Measurements from ENCODE around the gene SLC35F1.
"Not testable (repeated sequence)": the region's sequence is repeated elsewhere in the genome, so short reads cannot be mapped to it uniquely, and the experiment has no call there.

The SLC35F1 gene

DNA sequence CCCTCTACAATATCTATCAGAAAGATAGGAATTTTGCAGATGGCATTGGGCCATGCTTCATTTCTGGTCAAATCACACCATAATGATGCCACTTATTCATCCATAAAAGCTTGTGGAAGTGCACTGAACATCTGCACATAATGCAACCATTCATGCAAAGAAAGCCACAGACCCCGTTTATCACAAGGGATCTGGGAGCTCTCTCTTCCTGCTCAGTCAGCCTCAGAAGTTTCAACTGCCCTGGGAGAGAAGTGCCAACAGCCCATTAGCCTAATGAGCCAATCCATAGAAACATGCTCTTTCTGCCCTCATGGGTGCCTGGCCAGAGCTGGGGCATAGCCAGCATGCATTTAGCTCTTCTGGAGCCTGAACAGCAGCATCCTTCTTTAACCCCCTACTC lies 85.8 kb downstream of the SLC35F1 start:
- DNase-seq (ENCODE audit: low spot score), result peak; percentile 87

DNA sequence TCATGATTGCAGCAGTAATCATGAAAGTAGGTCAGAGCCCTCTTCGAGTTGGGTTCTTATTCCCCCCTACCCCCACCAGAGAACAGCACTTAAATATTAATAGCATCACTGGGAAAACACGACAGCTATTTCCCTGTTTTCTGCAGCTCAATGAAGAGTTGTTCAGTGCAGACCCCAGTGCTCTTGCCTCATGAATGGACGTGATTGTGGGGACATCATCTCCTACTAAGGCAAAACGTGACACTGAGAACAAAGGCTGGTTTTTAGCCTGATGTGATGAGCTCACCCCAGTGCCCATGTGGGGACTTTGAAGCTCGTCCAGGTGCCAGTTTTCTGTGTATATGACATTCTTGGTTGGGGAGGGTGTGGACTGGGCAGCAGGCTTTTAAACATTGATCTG lies 105.9 kb downstream of the SLC35F1 start:
- DNase-seq (ENCODE audit: low spot score), result peak; percentile 85

DNA sequence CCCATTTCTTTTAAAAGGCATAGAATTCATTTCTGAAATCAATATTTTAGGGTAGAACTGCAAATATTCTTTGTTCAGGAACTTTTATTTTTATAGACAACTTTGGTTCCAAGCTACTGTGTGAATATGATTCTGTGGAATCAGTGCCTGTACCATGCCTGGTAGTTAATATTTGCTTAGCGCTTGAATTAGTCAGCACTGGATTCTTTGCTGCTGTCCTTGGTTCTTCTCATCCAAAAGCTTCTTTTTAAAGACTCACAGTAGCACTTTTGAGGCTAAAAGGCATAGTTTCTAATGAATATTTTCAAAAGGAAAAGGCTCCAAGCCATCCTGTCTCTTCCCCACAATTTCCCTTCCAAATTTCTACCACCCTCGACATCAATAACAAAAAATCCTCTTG lies 109.5 kb downstream of the SLC35F1 start:
- DNase-seq (ENCODE audit: low spot score), result no peak

DNA sequence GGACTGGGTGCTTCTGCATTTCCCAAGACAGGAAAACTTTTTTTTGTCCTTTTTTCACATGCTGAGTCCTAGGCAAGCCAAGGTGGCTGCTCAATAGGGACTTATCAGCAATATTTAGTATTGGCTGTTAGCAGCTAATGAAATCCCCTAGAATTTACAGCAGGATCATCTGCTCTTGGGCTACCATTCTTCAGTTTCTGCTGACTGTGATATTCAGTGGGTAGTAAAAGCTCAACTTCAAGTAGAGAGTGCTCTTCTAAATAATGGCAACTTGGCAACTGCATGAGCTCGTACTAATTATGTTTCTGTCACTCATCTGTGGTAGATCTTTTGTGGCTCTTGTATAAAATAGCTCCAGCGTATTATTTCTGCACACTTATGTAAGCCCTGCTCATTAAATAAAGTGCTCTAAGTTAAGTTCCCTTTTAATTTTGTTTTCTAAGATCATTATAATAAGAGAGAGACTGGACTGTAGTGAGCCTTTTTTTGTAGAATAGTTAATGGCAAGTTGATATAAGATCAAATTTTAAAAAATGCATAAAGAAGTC lies 110.3 kb downstream of the SLC35F1 start:
- DNase-seq (ENCODE audit: low spot score), result no peak

DNA sequence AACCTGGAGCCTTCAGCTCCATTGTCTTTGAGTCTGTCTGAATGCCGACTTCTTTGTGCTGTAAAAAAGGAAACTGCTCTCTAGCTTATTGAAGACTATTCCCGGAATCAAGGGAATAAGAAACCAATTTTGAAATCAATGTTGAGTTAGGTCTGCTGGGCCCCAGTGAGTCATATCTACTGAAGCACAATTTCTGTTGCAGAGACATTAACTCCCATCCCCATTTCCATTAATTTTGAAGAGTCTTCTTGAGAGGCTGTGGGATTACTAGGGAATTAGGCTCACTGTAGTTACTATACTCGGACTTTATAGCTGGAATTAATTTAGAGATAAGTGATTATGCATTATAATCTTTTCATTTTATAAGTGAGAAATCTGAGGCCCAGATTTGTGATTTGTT lies 116.7 kb downstream of the SLC35F1 start:
- no peak for DNase-seq (ENCODE audit: low spot score)

DNA sequence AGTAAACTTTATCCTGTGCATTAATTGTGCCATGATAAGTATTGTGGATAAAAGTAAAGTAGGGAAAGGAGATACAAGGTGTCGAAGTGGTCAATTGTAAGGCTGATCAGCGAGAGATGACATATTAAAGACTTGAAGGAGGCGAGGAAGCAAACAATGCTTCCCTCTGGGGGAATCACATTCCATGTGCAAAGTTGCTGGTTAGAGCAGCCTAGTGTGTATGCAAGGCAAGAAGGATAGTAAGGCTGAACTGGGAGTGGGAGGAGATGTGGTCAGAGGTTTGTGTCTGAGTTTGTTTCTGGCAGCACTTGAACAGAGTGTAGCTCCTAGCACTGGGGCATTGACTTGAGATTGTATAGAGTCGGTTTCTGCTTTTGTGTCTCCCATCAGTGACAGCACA lies 122.9 kb downstream of the SLC35F1 start:
- no peak for DNase-seq (ENCODE audit: low spot score)

DNA sequence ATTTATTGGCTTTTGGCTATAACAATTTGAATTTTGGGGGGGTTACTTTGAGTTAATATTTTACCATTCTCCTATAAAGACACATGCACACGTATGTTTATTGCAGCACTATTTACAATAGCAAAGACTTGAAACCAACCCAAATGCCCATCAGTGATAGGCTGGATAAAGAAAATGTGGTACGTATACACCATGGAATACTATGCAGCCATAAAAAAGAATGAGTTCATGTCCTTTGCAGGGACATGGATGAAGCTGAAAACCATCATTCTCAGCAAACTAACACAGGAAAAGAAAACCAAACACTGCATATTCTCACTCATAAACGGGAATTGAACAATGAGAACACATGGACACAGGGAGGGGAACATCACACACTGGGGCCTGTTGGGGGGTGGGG lies 130.4 kb downstream of the SLC35F1 start:
- not testable (repeated sequence) for DNase-seq (ENCODE audit: low spot score)

DNA sequence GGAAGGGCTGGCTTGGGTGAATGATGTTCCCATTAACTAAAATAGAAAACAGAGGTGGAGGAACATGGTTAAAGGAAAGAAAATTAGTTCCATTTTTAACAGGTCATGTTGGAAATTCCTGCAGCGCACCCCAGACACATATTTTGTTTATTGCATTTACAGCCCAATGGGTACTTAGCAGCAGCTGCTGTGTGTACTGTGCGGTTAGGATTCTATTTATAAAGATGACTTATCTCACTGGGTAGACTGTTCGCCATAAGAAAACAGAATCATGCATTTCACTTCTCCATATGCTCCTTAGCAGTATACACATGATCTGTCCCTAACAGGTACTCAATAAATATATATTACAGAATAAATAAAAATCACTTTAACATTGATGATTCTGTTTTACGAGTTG lies 135.8 kb downstream of the SLC35F1 start:
- no peak for DNase-seq (ENCODE audit: low spot score)

DNA sequence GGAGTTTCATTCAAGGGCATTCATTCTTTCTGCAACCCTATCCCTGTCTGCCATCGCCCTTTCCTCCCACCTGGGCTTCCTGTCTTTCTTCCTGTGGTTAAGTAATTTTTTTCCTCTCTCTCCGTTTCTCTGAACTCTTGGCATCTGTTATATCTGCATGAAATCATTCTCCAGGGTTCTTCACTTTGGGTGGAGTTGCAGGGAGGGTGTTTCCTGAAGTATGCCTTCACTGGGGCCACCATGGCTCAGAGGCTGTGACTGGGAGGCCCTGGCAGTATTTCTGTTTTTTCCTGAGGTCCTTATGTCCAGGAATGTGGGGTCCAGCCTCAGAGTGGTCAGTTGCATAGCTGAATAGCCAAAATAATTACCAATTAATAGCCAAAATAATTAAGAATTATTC lies 137.2 kb downstream of the SLC35F1 start:
- no peak for DNase-seq (ENCODE audit: low spot score)

DNA sequence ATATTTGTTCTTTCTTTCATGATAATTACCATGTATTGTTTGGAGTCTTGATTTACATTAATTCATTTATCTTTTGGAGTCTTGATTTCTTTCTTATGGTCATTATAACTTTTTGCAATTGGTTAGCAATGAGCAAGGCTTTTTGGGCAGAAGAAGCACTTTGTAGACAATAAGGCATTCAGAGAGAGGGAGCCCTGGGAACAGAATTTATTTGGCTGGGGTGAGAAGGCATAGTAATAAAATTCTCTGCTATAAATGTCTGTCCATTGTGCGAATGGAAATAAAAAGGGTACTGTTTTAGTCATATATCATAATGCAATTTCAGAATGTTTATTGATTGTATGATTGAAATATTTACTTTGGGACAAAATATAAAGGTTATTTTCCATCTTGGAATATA lies 147.0 kb downstream of the SLC35F1 start:
- DNase-seq (ENCODE audit: low spot score), result no peak

DNA sequence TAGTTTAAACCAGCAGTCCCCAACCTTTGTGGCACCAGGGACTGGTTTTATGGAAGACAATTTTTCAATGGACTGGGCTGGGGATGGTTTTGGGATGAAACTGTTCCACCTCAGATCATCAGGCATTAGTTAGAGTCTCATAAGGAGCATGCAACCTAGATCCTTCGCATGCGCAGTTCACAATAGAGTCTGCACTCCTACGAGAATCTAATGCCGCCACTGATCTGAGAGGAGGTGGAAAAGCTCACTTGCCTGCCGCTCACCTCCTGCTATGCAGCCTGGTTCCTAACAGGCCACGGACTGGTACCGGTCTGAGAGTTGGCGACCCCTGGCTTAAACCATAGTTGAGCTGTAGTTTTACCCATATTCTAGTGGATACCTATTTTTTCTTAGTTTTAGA lies 154.6 kb downstream of the SLC35F1 start:
- no peak for DNase-seq (ENCODE audit: low spot score)

DNA sequence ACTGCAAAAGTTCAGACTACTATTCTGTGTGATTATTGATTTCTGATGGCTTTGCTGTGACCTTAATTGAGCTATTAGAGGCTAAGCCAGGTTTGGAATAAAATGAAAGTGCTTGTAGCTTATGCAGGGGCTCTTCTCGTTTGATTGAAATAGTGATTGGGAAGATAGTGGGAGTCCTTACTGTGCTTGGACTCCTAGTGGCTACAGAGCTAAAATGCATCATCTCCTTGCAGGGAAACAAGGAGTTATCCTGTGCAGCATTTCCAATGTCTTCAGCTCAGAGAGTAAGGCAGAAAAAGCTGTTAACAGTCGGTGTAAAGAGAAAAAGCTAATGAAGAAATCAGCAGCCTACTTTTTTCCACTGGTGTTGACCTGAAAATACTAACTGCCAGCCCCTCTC lies 173.5 kb downstream of the SLC35F1 start:
- DNase-seq (ENCODE audit: low spot score), result no peak

DNA sequence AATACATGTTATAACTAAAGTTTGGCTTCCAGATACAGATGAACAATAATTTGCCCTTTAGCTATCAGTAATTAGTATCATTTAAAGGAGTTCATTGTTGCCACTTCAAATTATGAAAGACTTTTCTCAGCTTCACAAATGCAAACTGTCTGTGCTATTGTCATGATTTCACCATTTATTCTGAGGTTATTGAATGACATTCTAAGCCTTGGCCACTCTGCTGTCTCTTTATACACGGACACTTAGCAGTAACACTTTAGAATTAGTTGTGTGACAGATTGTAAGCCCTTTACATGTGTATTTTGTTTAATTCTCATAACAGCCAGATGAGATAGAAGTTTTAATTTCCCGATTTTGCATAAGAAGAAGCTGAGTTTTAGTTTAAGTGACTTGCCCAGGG lies 176.6 kb downstream of the SLC35F1 start:
- DNase-seq (ENCODE audit: low spot score), result no peak

DNA sequence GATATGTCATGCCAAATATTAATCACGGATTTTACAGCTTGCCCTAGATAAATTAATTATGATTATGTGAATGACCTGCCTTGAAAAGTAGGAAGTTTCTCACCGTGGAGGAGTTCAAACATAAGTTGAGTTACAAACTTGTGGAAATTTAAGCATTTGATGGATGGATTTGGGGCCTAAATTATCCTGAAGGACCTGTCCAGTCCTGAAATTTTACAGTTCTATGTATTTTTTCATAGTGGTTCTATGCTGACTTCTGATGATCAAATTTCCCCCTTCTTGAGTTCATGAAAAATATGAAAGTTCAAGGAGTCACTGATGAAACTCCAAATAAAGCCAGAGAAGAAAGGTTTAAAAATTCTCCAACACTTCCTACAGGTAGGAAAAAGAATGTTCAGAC lies 178.6 kb downstream of the SLC35F1 start:
- DNase-seq (ENCODE audit: low spot score), result no peak

DNA sequence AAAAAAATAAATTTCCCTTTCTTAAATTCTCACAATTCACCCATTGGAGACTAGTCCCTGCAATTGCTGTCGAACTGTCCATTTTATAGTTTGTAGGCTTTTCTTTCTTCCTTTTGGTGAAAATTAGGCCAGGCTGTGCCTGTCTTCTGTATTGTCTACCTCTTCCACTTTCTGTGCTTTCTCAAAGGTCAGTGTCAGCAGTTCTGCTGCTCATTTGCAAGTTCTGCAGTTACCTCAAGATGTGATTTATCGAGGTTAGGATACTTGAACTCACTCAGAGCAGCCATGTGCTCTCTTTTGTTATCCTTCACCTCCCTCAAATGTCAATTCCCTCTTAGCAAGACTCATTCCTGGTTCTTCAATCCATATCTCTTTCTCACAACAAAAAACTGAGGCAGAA lies 179.1 kb downstream of the SLC35F1 start:
- no peak for DNase-seq (ENCODE audit: low spot score)

DNA sequence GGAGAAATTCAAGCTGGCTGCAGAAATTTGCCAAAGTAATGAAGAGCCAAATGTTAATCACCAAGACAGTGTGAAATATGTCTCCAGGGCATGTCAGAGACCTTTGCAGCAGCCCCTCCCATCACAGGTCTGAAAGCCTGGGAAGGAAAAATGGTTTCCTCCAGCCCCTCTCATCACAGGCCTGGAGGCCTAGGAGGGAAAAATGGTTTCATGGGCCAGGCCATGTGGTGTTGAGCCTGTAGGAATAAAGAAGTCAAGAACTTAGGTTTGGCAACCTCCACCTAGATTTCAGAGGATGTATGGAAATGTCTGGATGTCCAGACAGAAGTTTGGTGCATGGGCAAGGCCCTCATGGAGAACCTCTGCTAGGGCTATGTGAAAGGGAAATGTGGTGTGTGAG lies 185.0 kb downstream of the SLC35F1 start:
- DNase-seq (ENCODE audit: low spot score), result no peak

DNA sequence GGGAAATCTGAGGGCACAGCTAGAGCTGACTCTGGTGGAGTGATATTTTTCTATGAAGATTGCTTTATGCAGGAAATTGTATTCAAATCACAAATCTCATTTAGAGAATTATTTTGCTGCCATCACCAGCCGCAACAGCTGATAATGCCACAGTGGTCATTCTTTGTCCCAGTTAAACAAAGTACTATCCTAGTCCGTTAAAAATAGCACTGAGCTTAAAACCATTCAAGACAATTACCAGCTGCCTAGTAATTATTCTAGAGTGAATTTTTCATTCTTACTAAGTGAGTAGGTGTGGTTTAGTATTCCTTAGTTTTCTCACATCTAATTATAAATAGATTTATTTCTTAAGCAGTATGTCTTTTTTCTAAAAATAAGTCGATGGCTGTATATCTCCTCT lies 190.5 kb downstream of the SLC35F1 start:
- DNase-seq (ENCODE audit: low spot score), result no peak

DNA sequence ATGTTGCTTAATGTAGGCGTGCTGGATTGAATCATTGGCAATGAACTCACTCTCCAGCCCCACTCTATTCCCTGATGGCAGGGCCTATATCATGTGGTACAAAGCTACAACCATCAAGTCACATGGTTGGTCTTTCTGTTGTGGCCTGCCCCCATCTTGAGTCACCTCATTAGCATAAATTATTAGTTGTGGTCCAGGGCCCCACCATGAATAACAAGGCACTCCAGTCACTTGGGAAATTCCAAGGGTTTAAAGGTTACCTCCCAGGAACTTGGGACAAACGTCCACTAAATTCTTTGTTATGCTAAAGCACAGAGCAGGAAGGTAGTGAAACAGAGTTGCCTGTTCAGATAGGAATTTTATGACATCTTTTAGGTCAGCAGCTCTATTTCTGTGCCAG lies 193.7 kb downstream of the SLC35F1 start:
- DNase-seq (ENCODE audit: low spot score), result no peak

DNA sequence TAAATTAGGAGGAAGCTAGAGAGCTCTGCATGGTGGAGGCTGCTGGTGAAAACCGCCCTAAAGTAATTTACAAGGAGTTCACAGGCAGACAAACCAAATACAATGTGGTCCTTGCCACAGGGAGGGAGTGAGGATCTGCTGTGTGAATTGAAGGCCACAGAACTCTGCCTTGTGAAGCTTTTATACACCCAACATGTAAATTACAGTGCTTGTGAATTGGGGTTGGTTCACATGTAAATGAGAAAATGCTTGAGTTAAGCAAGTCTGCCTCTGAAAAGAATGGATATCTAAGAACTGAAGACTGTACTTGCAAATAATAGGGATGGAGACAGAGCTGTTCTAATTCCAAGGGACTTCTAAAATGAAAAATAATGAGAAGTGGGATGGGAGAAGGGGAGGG lies 194.2 kb downstream of the SLC35F1 start:
- no peak for DNase-seq (ENCODE audit: low spot score)

DNA sequence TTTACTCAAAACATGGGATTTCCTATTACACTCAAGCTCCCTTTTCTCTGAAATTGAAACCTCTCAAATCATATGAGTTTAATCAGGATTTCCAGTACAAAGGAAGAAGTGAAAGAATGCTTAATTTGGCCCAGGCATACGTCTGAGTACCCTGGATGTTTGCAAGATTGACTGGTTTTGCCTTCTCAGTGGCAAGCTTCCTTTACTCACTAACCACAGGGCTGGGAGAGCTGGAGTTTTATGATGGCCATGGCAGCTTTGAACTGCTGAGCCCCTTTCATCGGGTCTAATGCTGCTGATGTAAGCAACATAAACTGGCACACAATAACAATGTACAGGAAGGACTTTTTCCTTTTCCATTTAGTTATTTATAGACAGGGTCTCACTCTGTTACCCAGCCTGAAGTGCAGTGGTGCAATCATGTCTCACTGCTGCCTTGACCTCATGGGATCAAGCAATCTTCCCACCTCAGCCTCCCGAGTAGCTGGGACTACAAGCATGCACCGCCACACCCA lies 194.8 kb downstream of the SLC35F1 start:
- peak; percentile 8 for DNase-seq (ENCODE audit: low spot score)

DNA sequence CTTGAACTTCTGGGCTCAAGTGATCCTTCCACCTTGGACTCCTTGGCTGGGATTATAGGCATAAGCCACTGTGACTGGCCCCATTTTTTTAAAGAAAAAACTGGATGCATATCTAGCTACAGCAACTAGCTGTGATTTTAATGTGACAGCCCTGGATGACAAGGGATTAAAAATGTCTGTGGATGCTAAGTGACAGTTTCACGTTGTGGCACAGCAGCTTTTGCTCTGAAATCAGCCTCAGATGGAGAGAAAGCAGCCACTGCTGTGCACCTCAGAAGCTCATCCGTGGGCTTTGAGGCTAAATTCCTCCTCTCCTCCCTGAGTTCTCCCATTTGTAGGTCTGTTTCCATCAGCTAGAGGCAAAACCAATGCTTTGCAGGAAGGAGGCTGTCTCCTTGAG lies 195.3 kb downstream of the SLC35F1 start:
- no peak for DNase-seq (ENCODE audit: low spot score)

DNA sequence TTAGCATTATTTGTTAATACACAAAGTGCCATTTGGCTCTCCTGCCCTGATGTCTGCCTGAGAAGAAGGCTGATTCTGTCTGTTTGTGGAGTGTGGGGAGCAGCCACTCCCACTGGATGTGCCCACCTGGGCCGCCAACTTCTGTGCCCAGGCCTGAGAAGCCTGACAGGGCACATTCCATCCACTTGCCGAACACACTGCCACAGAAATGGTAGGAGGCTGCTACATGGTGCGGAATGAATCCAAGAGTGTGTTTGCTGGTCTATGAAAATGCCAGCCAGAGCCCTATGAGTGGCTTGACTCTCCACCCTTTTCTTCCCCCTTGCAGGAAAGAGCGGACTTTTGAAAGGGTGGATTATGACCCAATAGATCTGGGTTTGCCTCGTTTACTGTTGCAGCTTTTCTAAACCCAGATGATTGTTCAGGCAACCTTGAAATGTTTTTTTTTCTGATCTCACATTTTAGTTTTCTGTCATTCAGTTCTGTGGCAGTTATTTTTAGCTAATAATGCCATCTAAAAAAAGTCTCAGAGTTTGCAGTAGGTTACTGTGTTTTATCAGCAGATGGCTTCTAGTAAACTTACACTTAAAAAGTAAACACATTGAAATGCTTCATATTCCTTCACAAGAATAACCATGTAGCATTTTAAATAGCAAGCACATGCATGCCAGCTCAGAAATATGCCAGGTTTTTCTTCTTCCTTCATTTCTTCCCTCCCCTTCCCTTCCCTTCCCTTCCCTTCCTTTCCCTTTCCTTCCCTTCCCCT lies 196.5 kb downstream of the SLC35F1 start:
- no peak for DNase-seq (ENCODE audit: low spot score)

DNA sequence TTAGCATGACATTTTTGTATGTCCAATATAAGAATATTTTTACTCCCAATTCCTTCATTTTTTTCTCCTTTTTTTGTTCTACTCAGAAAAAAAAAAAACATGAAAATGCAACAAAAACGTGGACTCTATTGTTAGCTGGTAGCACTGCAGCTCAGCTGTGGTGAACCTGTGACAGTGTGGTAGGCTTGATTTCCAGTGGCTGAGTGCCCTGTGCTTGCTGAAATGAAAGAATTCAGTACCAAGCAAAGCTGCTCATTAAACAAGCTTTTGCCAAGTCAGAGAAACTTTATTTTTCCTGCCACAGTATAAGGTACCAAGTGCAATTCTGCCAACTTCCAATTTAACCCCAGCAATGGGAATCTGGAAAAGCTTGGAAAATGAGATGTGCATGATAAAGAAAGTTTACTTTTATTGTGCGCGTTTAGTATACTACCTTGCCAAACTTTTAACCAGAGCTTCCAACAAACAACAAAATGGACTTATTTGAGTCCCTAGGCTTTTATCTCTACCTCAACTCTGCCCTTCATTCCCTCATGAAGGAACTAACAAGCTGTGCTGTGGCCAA lies 215.2 kb downstream of the SLC35F1 start:
- no peak for DNase-seq (ENCODE audit: low spot score)

DNA sequence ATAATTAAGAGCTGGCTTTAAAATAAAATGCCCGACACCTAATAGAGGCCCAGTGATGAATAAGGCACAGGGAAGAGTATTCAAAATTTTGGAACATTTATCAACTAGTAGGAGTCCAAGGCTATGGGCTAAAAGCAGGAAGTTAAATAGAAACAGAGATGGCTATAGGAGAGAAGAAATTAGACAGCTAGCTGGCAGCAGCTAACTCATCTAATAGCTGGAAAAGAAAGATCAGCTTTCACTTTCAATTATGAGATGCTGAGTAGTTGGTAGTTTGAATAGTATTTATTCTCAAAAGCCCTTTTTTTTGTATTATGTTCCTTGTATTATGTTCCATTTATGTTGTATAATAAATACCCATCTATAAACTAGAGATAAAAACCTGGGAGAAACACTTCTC lies 215.7 kb downstream of the SLC35F1 start:
- DNase-seq (ENCODE audit: low spot score), result no peak

Measured in Ammon's horn (tissue), 1 donor.